ENCODE data around the gene ZNF302. TPM values are rescaled to one million over a fixed set of nuclear protein-coding genes. Genes with fewer than 3 reads are reported as not detected.
"Not testable (repeated sequence)": the region's sequence is repeated elsewhere in the genome, so short reads cannot be mapped to it uniquely, and the experiment has no call there.

Gene ZNF302
- total and polyA plus RNA-seq, 8 donors, result 23.8 to 94.2 (median 80.6) TPM

- intact Hi-C loops (cut with DNase I), result no loop called here
- Histone ChIP-seq H3K4me1 (peaks cover 0 to 18% of the 10 kb centered on the region in 2 donors), H3K27ac (no peak overlapping the region), H3K27me3 (no peaks in the 10 kb centered on the region), H3K4me3 (no peak overlapping the region), H3K9me3 (no peaks in the 10 kb centered on the region), H3K36me3 (no peaks in the 10 kb centered on the region)
- no peak for TF ChIP-seq CTCF (IDR thresholded peaks at IDR 0.05)
- ATAC-seq (no peak), DNase-seq (peak in 1 of 4 donors; percentile 53)
These were observed 12.6 kb upstream of the ZNF302 start for GRCh38 chr19:34664870-34665269.

GRCh38 chr19:34665275-34665674 is 12.2 kb upstream of the ZNF302 start:
- H3K36me3 ChIP-seq; ATAC-seq; H3K27me3 ChIP-seq; intact Hi-C loops (cut with DNase I); H3K4me3 ChIP-seq; H3K9me3 ChIP-seq; H3K27ac ChIP-seq: not testable (repeated sequence)
- H3K4me1 ChIP-seq, result peaks cover 0 to 18% of the 10 kb centered on the region in 2 donors
- peak in 1 of 4 donors; percentile 41 for DNase-seq

- Histone ChIP-seq H3K4me3 (peak overlapping the region in 1 of 2 donors; percentile 32), H3K4me1 (peaks cover 0 to 18% of the 10 kb centered on the region in 2 donors), H3K27me3 (no peaks in the 10 kb centered on the region), H3K9me3 (no peaks in the 10 kb centered on the region), H3K36me3 (no peaks in the 10 kb centered on the region), H3K27ac (no peak overlapping the region)
- intact Hi-C loops (cut with DNase I), result no loop called here
- no peak for TF ChIP-seq CTCF (IDR thresholded peaks at IDR 0.05)
- ATAC-seq (no peak), DNase-seq (peak in 1 of 4 donors; percentile 63)
These were observed 11.1 kb upstream of the ZNF302 start for GRCh38 chr19:34666200-34666957.

GRCh38 chr19:34666958-34667265 is 10.6 kb upstream of the ZNF302 start:
- Histone ChIP-seq H3K36me3 (no peaks in the 10 kb centered on the region), H3K27ac (peak overlapping the region; percentile 73 to 75), H3K27me3 (no peaks in the 10 kb centered on the region), H3K9me3 (no peaks in the 10 kb centered on the region), H3K4me3 (peak overlapping the region; percentile 6 to 32), H3K4me1 (peaks cover 0 to 18% of the 10 kb centered on the region in 2 donors)
- DNase-seq (peak in 1 of 4 donors; percentile 60), ATAC-seq (peak; percentile 47)
- TF ChIP-seq CTCF (IDR thresholded peaks at IDR 0.05), result no peak
- intact Hi-C loops (cut with DNase I), result no loop called here

- peak in 1 of 4 donors; percentile 66 for DNase-seq
- peaks cover 0 to 18% of the 10 kb centered on the region in 2 donors for H3K4me1 ChIP-seq
- H3K36me3 ChIP-seq, result no peaks in the 10 kb centered on the region
- H3K27ac ChIP-seq, result peak overlapping the region; percentile 73 to 75
- no peaks in the 10 kb centered on the region for H3K9me3 ChIP-seq
- peak; percentile 87 for ATAC-seq
- H3K27me3 ChIP-seq, result no peaks in the 10 kb centered on the region
- peak overlapping the region; percentile 6 to 32 for H3K4me3 ChIP-seq
- intact Hi-C loops (cut with DNase I), result no loop called here
- no peak for TF ChIP-seq CTCF (IDR thresholded peaks at IDR 0.05)
These were observed 10.0 kb upstream of the ZNF302 start for GRCh38 chr19:34667349-34668076.

- H3K9me3 ChIP-seq; ATAC-seq; H3K27me3 ChIP-seq; intact Hi-C loops (cut with DNase I); H3K36me3 ChIP-seq: not testable (repeated sequence)
- peak in 1 of 4 donors; percentile 63 for DNase-seq
- Histone ChIP-seq H3K4me1 (peaks cover 0 to 11% of the 10 kb centered on the region in 2 donors), H3K4me3 (peak overlapping the region in 1 of 2 donors; percentile 32), H3K27ac (peak overlapping the region; percentile 73 to 75)
These were observed 9.3 kb upstream of the ZNF302 start for GRCh38 chr19:34668077-34668689.

GRCh38 chr19:34668690-34669089 is 8.8 kb upstream of the ZNF302 start:
- H3K27me3 ChIP-seq; H3K4me3 ChIP-seq; H3K9me3 ChIP-seq; ATAC-seq; DNase-seq; H3K27ac ChIP-seq; intact Hi-C loops (cut with DNase I); H3K4me1 ChIP-seq; H3K36me3 ChIP-seq: not testable (repeated sequence)
